NCI-H128 (cell line): ENCODE measurements around the gene BANF1.
"Not testable (repeated sequence)": the region's sequence is repeated elsewhere in the genome, so short reads cannot be mapped to it uniquely, and the experiment has no call there.

Experiments used
- DNase-seq: peaks from one replicate; lab custom pipeline; 2025; ENCODE audit not compliant: unreplicated experiment; lab: John Stamatoyannopoulos, UW

Gene BANF1

GRCh38 chr11:66011239-66011784 lies 9.0 kb downstream of the BANF1 start:
- no peak for DNase-seq

GRCh38 chr11:66011785-66012303 lies 9.5 kb downstream of the BANF1 start, which contains the start of gene CST6:
CST6 (plus strand) TSS chr11:66012008; CDS start chr11:66012045, 37 bp downstream.
- no peak for DNase-seq

- DNase-seq, result no peak
Observed at GRCh38 chr11:66012371-66012945, 10.2 kb downstream of the BANF1 start.

GRCh38 chr11:66012946-66013761 lies 10.9 kb downstream of the BANF1 start:
- no peak for DNase-seq

- no peak for DNase-seq
Observed at GRCh38 chr11:66013762-66014100, 11.4 kb downstream of the BANF1 start.

GRCh38 chr11:66014804-66015453 lies 12.6 kb downstream of the BANF1 start:
- DNase-seq, result no peak

- no peak for DNase-seq
Observed at GRCh38 chr11:66015454-66015881, 13.2 kb downstream of the BANF1 start.

- no peak for DNase-seq
Observed at GRCh38 chr11:66015936-66016792, 13.9 kb downstream of the BANF1 start.

- DNase-seq, result no peak
Observed at GRCh38 chr11:66016793-66017177, 14.5 kb downstream of the BANF1 start.

- DNase-seq, result no peak
Observed at GRCh38 chr11:66017321-66017720, 15.0 kb downstream of the BANF1 start.

- DNase-seq, result no peak
Observed at GRCh38 chr11:66020212-66020611, 17.9 kb downstream of the BANF1 start.

- DNase-seq, result no peak
Observed at GRCh38 chr11:66020618-66021357, 18.5 kb downstream of the BANF1 start.

GRCh38 chr11:66022401-66023185 lies 20.3 kb downstream of the BANF1 start:
- peak; percentile 53 for DNase-seq

- not testable (repeated sequence) for DNase-seq
Observed at GRCh38 chr11:66023186-66023440, 20.8 kb downstream of the BANF1 start.

- no peak for DNase-seq
Observed at GRCh38 chr11:66026017-66026529, 23.8 kb downstream of the BANF1 start, which contains the start of gene CATSPER1. CATSPER1 (minus strand) TSS chr11:66026479; CDS start chr11:66026379, 100 bp downstream.

GRCh38 chr11:66032957-66033735 lies 30.8 kb downstream of the BANF1 start:
- no peak for DNase-seq

GRCh38 chr11:66035653-66036333 lies 33.5 kb downstream of the BANF1 start:
- no peak for DNase-seq

- no peak for DNase-seq
Observed at GRCh38 chr11:66036334-66036710, 34.0 kb downstream of the BANF1 start.
